Skeletal muscle satellite cell (primary cell): ENCODE data around the gene LYRM4.

Experiments
- H3K27me3 ChIP-seq: 2 replicates; pipeline ENCODE4 v1.7.0; 2013; ENCODE audit warnings: low read length; ENCODE audit not compliant: control insufficient read depth, insufficient read depth
- H3K36me3 ChIP-seq: 2 replicates; pipeline ENCODE4 v1.7.0; 2013; ENCODE audit warnings: mild to moderate bottlenecking, control low read depth, low read length; ENCODE audit not compliant: insufficient read depth
- H3K4me1 ChIP-seq: 2 replicates; pipeline ENCODE4 v1.7.0; 2013; ENCODE audit warnings: low read length; ENCODE audit not compliant: control insufficient read depth, insufficient read depth
- H3K4me2 ChIP-seq: 2 replicates; pipeline ENCODE4 v1.7.0; 2013; ENCODE audit warnings: mild to moderate bottlenecking, low read length
- H3K4me3 ChIP-seq: 2 replicates; pipeline ENCODE4 v1.7.0; 2013; ENCODE audit warnings: low read length
- H3K9ac ChIP-seq: 2 replicates; pipeline ENCODE4 v1.7.0; 2013; ENCODE audit warnings: mild to moderate bottlenecking, low read depth, low read length, moderate library complexity
- H3K9me3 ChIP-seq: replicated peaks from 2 replicates; pipeline ENCODE4 v1.7.0; 2013; ENCODE audit warnings: mild to moderate bottlenecking, control low read depth, low read length

LYRM4 gene

GRCh38 chr6:5293692-5294091 is 32.9 kb upstream of the LYRM4 start:
- Histone ChIP-seq H3K9me3 (no peaks in the 10 kb centered on the region), H3K27me3 (no peaks in the 10 kb centered on the region), H3K36me3 (no peaks in the 10 kb centered on the region)

GRCh38 chr6:5292154-5292553 is 31.4 kb upstream of the LYRM4 start:
- no peaks in the 10 kb centered on the region for H3K9me3 ChIP-seq
- no peaks in the 10 kb centered on the region for H3K36me3 ChIP-seq
- peaks cover 9% of the 10 kb centered on the region for H3K4me1 ChIP-seq
- no peaks in the 10 kb centered on the region for H3K27me3 ChIP-seq
- H3K4me2 ChIP-seq, result no peak overlapping the region
- H3K4me3 ChIP-seq, result no peak overlapping the region
- no peak overlapping the region for H3K9ac ChIP-seq

More at GRCh38 chr6:5293692-5294091, 32.9 kb upstream of the LYRM4 start:
- Histone ChIP-seq H3K4me3 (no peak overlapping the region), H3K4me2 (no peak overlapping the region), H3K9ac (no peak overlapping the region), H3K4me1 (no peaks in the 10 kb centered on the region)

GRCh38 chr6:5290500-5290899 is 29.8 kb upstream of the LYRM4 start:
- Histone ChIP-seq H3K27me3 (no peaks in the 10 kb centered on the region), H3K9ac (no peak overlapping the region), H3K4me2 (no peak overlapping the region)

GRCh38 chr6:5290097-5290496 is 29.3 kb upstream of the LYRM4 start:
- H3K9ac ChIP-seq, result no peak overlapping the region
- H3K27me3 ChIP-seq, result no peaks in the 10 kb centered on the region
- peaks cover 11% of the 10 kb centered on the region for H3K4me1 ChIP-seq
- no peaks in the 10 kb centered on the region for H3K9me3 ChIP-seq
- no peak overlapping the region for H3K4me2 ChIP-seq
- H3K36me3 ChIP-seq, result no peaks in the 10 kb centered on the region
- H3K4me3 ChIP-seq, result no peak overlapping the region

More at GRCh38 chr6:5290500-5290899, 29.8 kb upstream of the LYRM4 start:
- H3K36me3 ChIP-seq, result no peaks in the 10 kb centered on the region
- peaks cover 11% of the 10 kb centered on the region for H3K4me1 ChIP-seq
- H3K4me3 ChIP-seq, result no peak overlapping the region
- no peaks in the 10 kb centered on the region for H3K9me3 ChIP-seq

GRCh38 chr6:5287966-5288297 is 27.2 kb upstream of the LYRM4 start:
- peaks cover 11% of the 10 kb centered on the region for H3K4me1 ChIP-seq
- H3K9me3 ChIP-seq, result no peaks in the 10 kb centered on the region
- no peaks in the 10 kb centered on the region for H3K36me3 ChIP-seq
- peak overlapping the region; percentile 73 for H3K4me2 ChIP-seq
- H3K4me3 ChIP-seq, result peak overlapping the region; percentile 1
- no peak overlapping the region for H3K9ac ChIP-seq
- H3K27me3 ChIP-seq, result no peaks in the 10 kb centered on the region

GRCh38 chr6:5287205-5287965 is 26.6 kb upstream of the LYRM4 start:
- no peaks in the 10 kb centered on the region for H3K27me3 ChIP-seq
- H3K4me1 ChIP-seq, result peaks cover 11% of the 10 kb centered on the region
- H3K4me3 ChIP-seq, result peak overlapping the region; percentile 31
- no peaks in the 10 kb centered on the region for H3K9me3 ChIP-seq
- no peaks in the 10 kb centered on the region for H3K36me3 ChIP-seq
- peak overlapping the region; percentile 2 for H3K9ac ChIP-seq
- H3K4me2 ChIP-seq, result peak overlapping the region; percentile 73

- Histone ChIP-seq H3K36me3 (no peaks in the 10 kb centered on the region), H3K9me3 (no peaks in the 10 kb centered on the region), H3K4me1 (peaks cover 11% of the 10 kb centered on the region), H3K4me3 (no peak overlapping the region), H3K9ac (no peak overlapping the region), H3K4me2 (no peak overlapping the region), H3K27me3 (no peaks in the 10 kb centered on the region)
These were observed 26.0 kb upstream of the LYRM4 start for GRCh38 chr6:5286780-5287179.

- no peak overlapping the region for H3K9ac ChIP-seq
- peaks cover 11% of the 10 kb centered on the region for H3K4me1 ChIP-seq
- no peak overlapping the region for H3K4me3 ChIP-seq
- no peaks in the 10 kb centered on the region for H3K9me3 ChIP-seq
- no peaks in the 10 kb centered on the region for H3K27me3 ChIP-seq
- no peaks in the 10 kb centered on the region for H3K36me3 ChIP-seq
- H3K4me2 ChIP-seq, result no peak overlapping the region
These were observed 24.8 kb upstream of the LYRM4 start for GRCh38 chr6:5285526-5285925.

GRCh38 chr6:5285081-5285480 is 24.3 kb upstream of the LYRM4 start:
- Histone ChIP-seq H3K4me1 (peaks cover 11% of the 10 kb centered on the region), H3K4me2 (no peak overlapping the region), H3K36me3 (no peaks in the 10 kb centered on the region), H3K27me3 (no peaks in the 10 kb centered on the region), H3K9me3 (no peaks in the 10 kb centered on the region), H3K9ac (no peak overlapping the region), H3K4me3 (no peak overlapping the region)

- H3K27me3 ChIP-seq, result no peaks in the 10 kb centered on the region
- H3K9ac ChIP-seq, result no peak overlapping the region
- H3K4me2 ChIP-seq, result no peak overlapping the region
- no peaks in the 10 kb centered on the region for H3K36me3 ChIP-seq
- H3K4me1 ChIP-seq, result peaks cover 2% of the 10 kb centered on the region
- H3K9me3 ChIP-seq, result no peaks in the 10 kb centered on the region
- no peak overlapping the region for H3K4me3 ChIP-seq
These were observed 21.5 kb upstream of the LYRM4 start for GRCh38 chr6:5282191-5282623.

- Histone ChIP-seq H3K4me2 (no peak overlapping the region), H3K9me3 (no peaks in the 10 kb centered on the region), H3K4me3 (no peak overlapping the region), H3K36me3 (no peaks in the 10 kb centered on the region), H3K4me1 (no peaks in the 10 kb centered on the region), H3K27me3 (no peaks in the 10 kb centered on the region), H3K9ac (no peak overlapping the region)
These were observed 20.2 kb upstream of the LYRM4 start for GRCh38 chr6:5280920-5281319.

GRCh38 chr6:5279891-5280338 is 19.2 kb upstream of the LYRM4 start:
- H3K4me2 ChIP-seq, result no peak overlapping the region
- no peaks in the 10 kb centered on the region for H3K36me3 ChIP-seq
- H3K9me3 ChIP-seq, result no peaks in the 10 kb centered on the region
- no peak overlapping the region for H3K4me3 ChIP-seq
- H3K9ac ChIP-seq, result no peak overlapping the region
- no peaks in the 10 kb centered on the region for H3K4me1 ChIP-seq
- H3K27me3 ChIP-seq, result no peaks in the 10 kb centered on the region
